K562 (cell line): ENCODE results near the gene STX19. TPM values are rescaled to one million over a fixed set of nuclear protein-coding genes. Genes with fewer than 3 reads are reported as not detected.

Experiments used
- BCL6 ChIP-seq: fragments of 250-450 bp; sonication (Bioruptor Pico); IDR thresholded peaks from 2 replicates; pipeline ENCODE4 v1.4.0; 2020
- CBX5 ChIP-seq: IDR thresholded peaks from 2 replicates; pipeline ENCODE4 v1.6.1; 2014; ENCODE audit warnings: low read depth, borderline replicate concordance
- CEBPB ChIP-seq: fragments of 450-650 bp; IDR thresholded peaks from 2 replicates; pipeline ENCODE4 v1.6.1; 2016; ENCODE audit warnings: missing genetic modification characterization, missing compliant biosample characterization
- CREB3L1 ChIP-seq: fragments of 450-650 bp; IDR thresholded peaks from 2 replicates; pipeline ENCODE4 v1.6.1; 2014; ENCODE audit warnings: low read depth, mild to moderate bottlenecking, moderate library complexity, borderline replicate concordance
- ELF1 ChIP-seq: fragments of 200-800 bp; sonication (Bioruptor generic); IDR thresholded peaks from 2 replicates; pipeline ENCODE4 v1.6.1; 2016; ENCODE audit warnings: missing genetic modification characterization, missing compliant biosample characterization
- ESRRB ChIP-seq: fragments of 250-450 bp; sonication (Bioruptor Pico); IDR thresholded peaks from 2 replicates; pipeline ENCODE4 v1.5.0; 2020; ENCODE audit warnings: mild to moderate bottlenecking, moderate library complexity, borderline replicate concordance
- GTF2E2 ChIP-seq: fragments of 200-800 bp; sonication (Bioruptor generic); IDR thresholded peaks from 2 replicates; pipeline ENCODE4 v1.6.1; 2016; ENCODE audit warnings: missing genetic modification characterization, missing compliant biosample characterization
- HNRNPH1 ChIP-seq: fragments of 200-400 bp; formaldehyde crosslinking; optimal IDR thresholded peaks from 2 replicates; pipeline ENCODE3; 2017; ENCODE audit warnings: low read depth, mild to moderate bottlenecking, low read length, moderate library complexity
- KLF6 ChIP-seq: fragments of 250-450 bp; sonication (Bioruptor Pico); IDR thresholded peaks from 2 replicates; pipeline ENCODE4 v1.4.0; 2020; ENCODE audit warnings: mild to moderate bottlenecking, moderate library complexity, borderline replicate concordance
- SIN3B ChIP-seq: fragments of 450-650 bp; IDR thresholded peaks from 2 replicates; pipeline ENCODE4 v1.6.1; 2017; ENCODE audit warnings: low read depth, mild to moderate bottlenecking, moderate library complexity
- SMARCA5 ChIP-seq: fragments of 450-650 bp; IDR thresholded peaks from 2 replicates; pipeline ENCODE4 v1.6.1; 2016
- SPI1 ChIP-seq: IDR thresholded peaks from 2 replicates; pipeline ENCODE4 v1.6.1; 2011; ENCODE audit warnings: low read depth, low read length, control low read depth, borderline replicate concordance
- SUPT5H ChIP-seq: fragments of 450-650 bp; IDR thresholded peaks from 2 replicates; pipeline ENCODE4 v1.6.1; 2016
- TAF7 ChIP-seq: fragments of 450-650 bp; IDR thresholded peaks from 2 replicates; pipeline ENCODE4 v1.6.1; 2016; ENCODE audit warnings: missing genetic modification characterization, missing compliant biosample characterization
- ZNF507 ChIP-seq: conservative IDR thresholded peaks from 2 replicates; pipeline ENCODE4 v1.6.1; 2017; ENCODE audit warnings: missing genetic modification characterization, missing compliant biosample characterization
- ZNF707 ChIP-seq: fragments of 250-450 bp; sonication (Bioruptor Pico); conservative IDR thresholded peaks from 2 replicates; pipeline ENCODE4 v1.8.0; 2022; ENCODE audit warnings: inconsistent platforms, mild to moderate bottlenecking, moderate library complexity
- polyA plus RNA-seq, 8 experiments: library from polyadenylated mRNA; depleted of rRNA in 4 of 8; stranded (reverse) in 5 of 8; unstranded in 3 of 8; fragments of >200 nt; fragmentation: Nextera tagmentation in 2 of 8; fragmentation: Illumina TruSeq in 1 of 8; extraction: Ambion mirVana in 2 of 8; extraction: Trizol in 1 of 8; gene quantifications; 2 replicates each; pipeline versions ENCODE4 v1.2.1 to v1.2.3, GENCODE V29; 2011 to 2014; ENCODE audit warnings: inconsistent platforms in 1 of 8, missing spikeins in 1 of 8
- total RNA-seq, 7 experiments: library from RNA; depleted of rRNA in 6 of 7; stranded (reverse); fragments of >200 nt in 6 of 7; fragmentation: Illumina TruSeq in 2 of 7; extraction: Trizol in 2 of 7; gene quantifications; 2 replicates each; pipeline versions ENCODE4 v1.2.1 to v1.2.3, GENCODE V29; 2011 to 2021; ENCODE audit warnings: low replicate concordance in 1 of 7
- TF ChIP-seq, protein P1 (sequence below): fragments of 450-650 bp; IDR thresholded peaks from 2 replicates; pipeline ENCODE4 v1.6.1; 2017; ENCODE audit warnings: antibody characterized with exemption
- TF ChIP-seq, protein P2 (sequence below): sonication (generic); formaldehyde crosslinking; IDR thresholded peaks from 2 replicates; pipeline ENCODE4 v1.8.1; 2023; ENCODE audit warnings: mild to moderate bottlenecking, missing genetic modification reagents
- TF ChIP-seq, protein P3 (sequence below): fragments of 450-650 bp; IDR thresholded peaks from 2 replicates; pipeline ENCODE4 v1.7.1; 2018; ENCODE audit warnings: mild to moderate bottlenecking, low read depth; ENCODE audit not compliant: partially characterized antibody

STX19 gene
- total and polyA plus RNA-seq, 9 of the 15 experiments (the other 6 are each of a cell fraction or from before 2014, with no cell fraction given) = 0.04 TPM; not detected in 8

GRCh38 chr3:93973131-93974126 is 55.0 kb downstream of the STX19 start, which contains the start of gene PROS1 (continued):
- TF ChIP-seq ELF1 (peak; percentile 62), BCL6 (CRISPR knock-in tag) (no peak), ESRRB (CRISPR knock-in tag) (no peak), SUPT5H (peak; percentile 45; the same call in 1 of the 2 replicates), ZNF507 (tag) (no peak), SIN3B (no peak), ZNF707 (CRISPR knock-in tag) (no peak), KLF6 (no peak), TAF7 (no peak), HNRNPH1 (no peak), SMARCA5 (no peak), CBX5 (no peak), CREB3L1 (peak; percentile 39; the same call in 1 of the 2 replicates), GTF2E2 (peak; percentile 50; the same call in 1 of the 2 replicates), CEBPB (no peak), SPI1 (peak; percentile 92)
- TF ChIP-seq, protein P1, sequence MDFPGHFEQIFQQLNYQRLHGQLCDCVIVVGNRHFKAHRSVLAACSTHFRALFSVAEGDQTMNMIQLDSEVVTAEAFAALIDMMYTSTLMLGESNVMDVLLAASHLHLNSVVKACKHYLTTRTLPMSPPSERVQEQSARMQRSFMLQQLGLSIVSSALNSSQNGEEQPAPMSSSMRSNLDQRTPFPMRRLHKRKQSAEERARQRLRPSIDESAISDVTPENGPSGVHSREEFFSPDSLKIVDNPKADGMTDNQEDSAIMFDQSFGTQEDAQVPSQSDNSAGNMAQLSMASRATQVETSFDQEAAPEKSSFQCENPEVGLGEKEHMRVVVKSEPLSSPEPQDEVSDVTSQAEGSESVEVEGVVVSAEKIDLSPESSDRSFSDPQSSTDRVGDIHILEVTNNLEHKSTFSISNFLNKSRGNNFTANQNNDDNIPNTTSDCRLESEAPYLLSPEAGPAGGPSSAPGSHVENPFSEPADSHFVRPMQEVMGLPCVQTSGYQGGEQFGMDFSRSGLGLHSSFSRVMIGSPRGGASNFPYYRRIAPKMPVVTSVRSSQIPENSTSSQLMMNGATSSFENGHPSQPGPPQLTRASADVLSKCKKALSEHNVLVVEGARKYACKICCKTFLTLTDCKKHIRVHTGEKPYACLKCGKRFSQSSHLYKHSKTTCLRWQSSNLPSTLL = no peak
- TF ChIP-seq, protein P2, sequence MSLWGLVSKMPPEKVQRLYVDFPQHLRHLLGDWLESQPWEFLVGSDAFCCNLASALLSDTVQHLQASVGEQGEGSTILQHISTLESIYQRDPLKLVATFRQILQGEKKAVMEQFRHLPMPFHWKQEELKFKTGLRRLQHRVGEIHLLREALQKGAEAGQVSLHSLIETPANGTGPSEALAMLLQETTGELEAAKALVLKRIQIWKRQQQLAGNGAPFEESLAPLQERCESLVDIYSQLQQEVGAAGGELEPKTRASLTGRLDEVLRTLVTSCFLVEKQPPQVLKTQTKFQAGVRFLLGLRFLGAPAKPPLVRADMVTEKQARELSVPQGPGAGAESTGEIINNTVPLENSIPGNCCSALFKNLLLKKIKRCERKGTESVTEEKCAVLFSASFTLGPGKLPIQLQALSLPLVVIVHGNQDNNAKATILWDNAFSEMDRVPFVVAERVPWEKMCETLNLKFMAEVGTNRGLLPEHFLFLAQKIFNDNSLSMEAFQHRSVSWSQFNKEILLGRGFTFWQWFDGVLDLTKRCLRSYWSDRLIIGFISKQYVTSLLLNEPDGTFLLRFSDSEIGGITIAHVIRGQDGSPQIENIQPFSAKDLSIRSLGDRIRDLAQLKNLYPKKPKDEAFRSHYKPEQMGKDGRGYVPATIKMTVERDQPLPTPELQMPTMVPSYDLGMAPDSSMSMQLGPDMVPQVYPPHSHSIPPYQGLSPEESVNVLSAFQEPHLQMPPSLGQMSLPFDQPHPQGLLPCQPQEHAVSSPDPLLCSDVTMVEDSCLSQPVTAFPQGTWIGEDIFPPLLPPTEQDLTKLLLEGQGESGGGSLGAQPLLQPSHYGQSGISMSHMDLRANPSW = no peak
- TF ChIP-seq, protein P3, sequence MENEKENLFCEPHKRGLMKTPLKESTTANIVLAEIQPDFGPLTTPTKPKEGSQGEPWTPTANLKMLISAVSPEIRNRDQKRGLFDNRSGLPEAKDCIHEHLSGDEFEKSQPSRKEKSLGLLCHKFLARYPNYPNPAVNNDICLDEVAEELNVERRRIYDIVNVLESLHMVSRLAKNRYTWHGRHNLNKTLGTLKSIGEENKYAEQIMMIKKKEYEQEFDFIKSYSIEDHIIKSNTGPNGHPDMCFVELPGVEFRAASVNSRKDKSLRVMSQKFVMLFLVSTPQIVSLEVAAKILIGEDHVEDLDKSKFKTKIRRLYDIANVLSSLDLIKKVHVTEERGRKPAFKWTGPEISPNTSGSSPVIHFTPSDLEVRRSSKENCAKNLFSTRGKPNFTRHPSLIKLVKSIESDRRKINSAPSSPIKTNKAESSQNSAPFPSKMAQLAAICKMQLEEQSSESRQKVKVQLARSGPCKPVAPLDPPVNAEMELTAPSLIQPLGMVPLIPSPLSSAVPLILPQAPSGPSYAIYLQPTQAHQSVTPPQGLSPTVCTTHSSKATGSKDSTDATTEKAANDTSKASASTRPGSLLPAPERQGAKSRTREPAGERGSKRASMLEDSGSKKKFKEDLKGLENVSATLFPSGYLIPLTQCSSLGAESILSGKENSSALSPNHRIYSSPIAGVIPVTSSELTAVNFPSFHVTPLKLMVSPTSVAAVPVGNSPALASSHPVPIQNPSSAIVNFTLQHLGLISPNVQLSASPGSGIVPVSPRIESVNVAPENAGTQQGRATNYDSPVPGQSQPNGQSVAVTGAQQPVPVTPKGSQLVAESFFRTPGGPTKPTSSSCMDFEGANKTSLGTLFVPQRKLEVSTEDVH = no peak
